CD4-positive, alpha-beta T cell treated with Interleukin-10 for 1 hour (primary cell): ENCODE results near the gene DDR2.

ENCODE experiments used
- DNase-seq: peaks from one replicate; pipeline ENCODE4 v3.0.0-alpha.2; 2020

DDR2 gene

DNA sequence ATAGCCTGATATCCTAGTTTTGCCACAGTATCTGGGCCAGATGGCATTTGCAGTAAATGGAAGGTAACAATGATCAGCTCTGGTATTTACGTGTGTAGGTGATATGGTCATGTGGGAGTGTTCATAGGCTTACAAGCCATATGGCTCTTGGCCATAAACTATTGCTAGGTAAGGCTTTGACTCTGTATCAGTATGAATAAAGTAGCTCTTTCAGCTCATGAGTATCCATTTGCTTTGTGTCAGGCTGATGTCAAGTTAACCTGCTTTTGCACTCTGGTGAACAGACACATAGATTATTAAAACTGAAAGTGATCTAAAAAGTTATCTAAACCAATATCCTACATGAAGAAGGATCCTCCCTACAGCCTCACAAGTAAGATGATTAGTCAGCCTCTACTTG lies 69.0 kb downstream of the DDR2 start:
- DNase-seq: no peak

DNA sequence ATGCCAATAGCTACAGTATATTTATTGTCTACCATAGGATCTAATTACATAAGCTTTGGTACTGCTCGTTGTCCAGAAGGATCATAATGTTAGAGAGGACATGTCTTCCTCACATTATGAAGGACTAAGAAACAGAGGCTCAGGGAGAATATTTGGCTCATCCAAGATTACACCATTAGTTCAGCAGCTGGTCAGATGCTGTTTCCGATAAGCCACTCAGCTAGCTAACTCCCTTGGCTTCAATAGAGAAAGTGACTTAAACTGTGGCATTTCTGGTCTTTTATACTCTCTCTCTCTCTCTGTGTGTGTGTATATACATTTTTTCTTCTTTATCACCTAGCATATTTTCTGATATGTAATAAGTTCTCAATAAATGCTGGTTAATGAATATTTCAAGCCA lies 70.4 kb downstream of the DDR2 start:
- no peak for DNase-seq

DNA sequence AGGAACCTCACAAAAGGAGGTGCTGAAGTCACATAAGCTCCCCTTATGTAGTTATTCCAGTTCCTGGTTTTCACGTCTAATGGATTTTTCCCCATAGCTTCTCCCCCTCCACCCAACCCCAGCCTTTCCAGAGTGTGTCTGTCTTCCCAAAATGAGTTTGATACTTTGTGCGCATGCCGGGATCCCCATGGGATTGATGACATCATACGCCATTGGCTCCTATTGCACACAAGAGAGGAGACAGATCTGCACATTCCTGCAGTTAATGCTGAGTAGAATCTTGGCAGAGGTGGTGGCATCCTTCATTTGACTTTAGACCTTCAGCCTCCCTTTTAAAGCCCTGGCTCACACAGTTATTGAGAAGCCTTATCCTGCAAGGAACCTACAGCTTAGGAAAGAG lies 71.4 kb downstream of the DDR2 start:
- DNase-seq: no peak

- no peak for DNase-seq
These were observed 72.6 kb downstream of the DDR2 start for GRCh38 chr1:162704673-162705424.

GRCh38 chr1:162706003-162706402 lies 73.7 kb downstream of the DDR2 start:
- DNase-seq: no peak

DNA sequence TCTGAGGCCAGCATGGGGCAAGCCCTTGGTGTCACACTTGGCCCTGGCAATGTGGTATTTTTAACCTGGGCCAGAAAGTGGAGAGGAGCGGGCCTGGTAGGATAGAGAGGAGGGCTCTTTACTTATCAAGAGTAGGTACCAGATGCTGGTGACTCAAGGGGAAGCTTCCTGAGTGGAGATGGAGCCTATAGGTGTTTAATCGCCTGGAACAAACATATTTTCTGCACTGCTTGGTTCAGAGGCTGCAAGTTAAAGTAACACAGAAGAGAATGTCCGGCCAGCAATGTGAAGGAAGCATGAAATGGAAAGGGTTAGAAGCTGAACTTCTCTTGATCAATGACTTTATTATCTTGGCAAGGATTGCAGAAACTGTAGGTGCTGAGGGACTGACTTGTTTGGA lies 74.3 kb downstream of the DDR2 start:
- no peak for DNase-seq

GRCh38 chr1:162708286-162708685 lies 76.0 kb downstream of the DDR2 start:
- DNase-seq: no peak

DNA sequence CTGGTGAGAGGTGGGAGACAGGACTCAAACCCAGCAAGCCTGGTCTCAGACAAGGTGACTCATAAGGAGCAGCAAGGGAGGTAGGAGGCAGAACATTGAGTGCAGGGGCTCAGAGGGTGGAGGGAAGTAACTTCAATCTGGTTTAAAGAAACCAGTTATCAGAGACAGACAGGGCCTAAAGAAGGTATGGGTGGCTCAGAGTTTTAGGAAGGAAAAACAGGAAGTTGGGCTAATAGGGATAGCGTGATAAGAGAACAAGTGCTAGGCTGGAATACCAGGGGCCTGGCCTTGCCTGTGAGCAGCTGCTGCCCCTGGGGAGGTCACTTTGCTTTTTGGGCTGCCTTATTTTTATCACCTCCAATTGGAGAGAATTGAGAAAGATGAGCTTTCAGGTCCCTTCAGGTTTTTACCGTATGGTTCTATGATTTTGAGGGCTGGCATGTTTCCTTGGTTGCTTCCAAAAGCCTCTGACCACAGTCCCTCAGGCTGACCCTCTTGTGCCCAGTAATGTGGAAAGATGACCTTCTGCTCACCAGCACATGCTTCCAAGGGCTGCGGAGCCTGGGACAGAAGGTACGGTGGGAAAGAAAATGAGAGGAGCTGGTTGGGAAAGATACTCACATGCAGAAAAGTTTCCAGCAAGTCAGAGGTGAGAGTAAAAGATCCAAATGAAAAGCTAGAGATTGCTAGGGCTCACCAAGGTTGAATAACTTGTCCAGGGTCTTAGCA lies 77.0 kb downstream of the DDR2 start:
- DNase-seq: no peak

DNA sequence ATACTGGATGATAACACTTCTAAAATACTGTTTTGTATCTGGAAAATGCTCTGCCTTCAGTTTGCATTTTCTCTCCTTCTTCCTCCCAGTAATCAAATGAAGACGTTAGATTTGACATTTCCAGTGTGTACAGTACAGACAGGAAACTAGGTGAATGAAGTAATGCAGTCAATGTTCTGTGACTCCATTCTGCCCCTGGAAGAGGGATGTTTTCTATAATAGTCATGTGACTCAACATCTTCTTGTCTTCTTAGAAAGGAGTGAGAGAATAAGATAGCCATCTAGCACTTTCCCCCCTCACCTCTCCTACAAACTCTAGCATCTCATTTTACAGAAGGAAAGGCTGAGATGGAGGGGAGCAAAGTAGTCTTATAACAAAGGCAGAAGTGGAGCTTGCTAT lies 77.6 kb downstream of the DDR2 start:
- DNase-seq: no peak

DNA sequence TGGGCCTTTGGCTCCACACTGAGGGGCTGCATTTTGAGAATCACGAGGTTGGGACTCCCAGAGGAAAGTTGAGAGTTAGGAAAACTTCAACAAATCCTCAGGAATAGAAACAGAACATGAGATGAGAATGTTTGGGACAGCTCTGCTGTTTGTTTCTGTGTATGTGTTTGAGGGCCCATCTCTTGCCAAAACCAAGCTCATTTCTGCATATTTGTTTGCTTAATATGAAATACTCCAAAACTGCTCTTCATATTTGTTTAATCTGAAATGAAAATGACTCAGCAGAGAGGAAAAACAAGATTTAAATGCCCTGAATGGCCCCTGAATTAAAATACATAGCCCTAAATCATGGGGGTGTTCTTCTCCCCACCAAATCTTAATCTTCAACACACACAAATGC lies 78.1 kb downstream of the DDR2 start:
- DNase-seq: no peak

- DNase-seq: no peak
These were observed 78.7 kb downstream of the DDR2 start for GRCh38 chr1:162710780-162711465.

DNA sequence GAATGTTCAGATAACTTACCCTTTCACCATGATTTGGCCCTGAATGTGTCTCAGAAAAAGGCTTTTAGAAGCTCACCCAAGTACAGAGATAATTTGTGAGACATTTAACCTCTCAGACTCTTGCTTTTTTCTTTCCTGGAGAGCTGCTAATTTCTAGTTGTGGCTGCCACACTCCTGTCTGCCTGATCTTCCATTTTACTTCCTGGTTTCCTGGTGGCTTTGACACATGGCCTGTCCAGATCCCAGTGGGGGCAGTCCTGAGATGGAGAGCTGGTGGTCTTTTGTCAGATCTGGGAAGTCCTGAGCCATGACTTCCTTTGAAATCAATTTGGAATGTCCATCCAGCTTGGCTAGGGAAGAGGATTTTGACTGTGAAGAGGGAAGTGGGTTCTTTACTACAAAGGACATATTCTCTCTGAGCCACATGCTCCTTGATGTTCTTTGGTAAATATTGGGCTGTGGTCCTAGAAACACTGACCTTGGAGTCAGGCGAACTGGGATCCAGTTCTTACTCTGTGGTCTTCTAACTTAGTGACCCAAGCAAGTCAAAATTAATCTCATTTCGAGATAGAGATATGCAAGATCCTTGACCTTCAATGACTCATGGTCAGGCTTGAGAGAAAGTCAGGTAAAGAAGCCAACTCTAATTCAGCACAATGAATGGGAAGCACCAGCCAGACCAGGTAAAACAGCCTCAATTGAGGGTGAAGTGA lies 80.2 kb downstream of the DDR2 start:
- no peak for DNase-seq

- DNase-seq: no peak
These were observed 83.9 kb downstream of the DDR2 start for GRCh38 chr1:162716123-162716522.

- no peak for DNase-seq
These were observed 84.3 kb downstream of the DDR2 start for GRCh38 chr1:162716552-162716951.

DNA sequence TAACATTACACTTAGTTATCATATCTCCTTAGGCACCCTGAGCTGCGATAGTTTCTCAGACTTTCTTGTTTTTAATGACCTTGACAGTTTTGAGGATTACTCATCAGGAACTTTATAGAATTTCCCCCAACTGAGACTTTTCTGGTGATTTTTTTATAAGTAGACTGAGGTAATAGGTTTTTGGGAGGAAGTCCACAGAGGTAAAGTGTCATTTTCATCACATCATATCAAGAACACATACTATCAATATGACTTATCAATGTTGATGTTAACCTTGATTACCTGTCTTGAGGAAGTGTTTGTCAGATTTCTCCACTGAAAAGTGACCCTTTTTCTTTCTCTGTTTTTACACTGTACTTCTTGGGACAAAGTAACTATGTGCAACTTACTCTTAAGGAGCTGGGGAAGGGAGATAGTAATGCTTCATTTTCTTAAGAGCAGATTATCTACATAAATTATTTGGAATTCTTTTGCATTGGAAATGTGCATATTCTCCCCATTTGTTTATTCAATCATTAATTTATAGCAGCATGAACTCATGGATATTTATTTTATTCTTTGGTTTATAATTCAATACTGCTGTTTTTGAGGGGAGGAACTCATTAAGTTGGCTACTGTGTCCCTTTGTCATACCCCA lies 85.4 kb downstream of the DDR2 start:
- DNase-seq: no peak

GRCh38 chr1:162719678-162720077 lies 87.4 kb downstream of the DDR2 start:
- DNase-seq: no peak

GRCh38 chr1:162720996-162721395 lies 88.7 kb downstream of the DDR2 start:
- no peak for DNase-seq

GRCh38 chr1:162721471-162721870 lies 89.2 kb downstream of the DDR2 start:
- no peak for DNase-seq

- no peak for DNase-seq
These were observed 89.8 kb downstream of the DDR2 start for GRCh38 chr1:162722036-162722435.

DNA sequence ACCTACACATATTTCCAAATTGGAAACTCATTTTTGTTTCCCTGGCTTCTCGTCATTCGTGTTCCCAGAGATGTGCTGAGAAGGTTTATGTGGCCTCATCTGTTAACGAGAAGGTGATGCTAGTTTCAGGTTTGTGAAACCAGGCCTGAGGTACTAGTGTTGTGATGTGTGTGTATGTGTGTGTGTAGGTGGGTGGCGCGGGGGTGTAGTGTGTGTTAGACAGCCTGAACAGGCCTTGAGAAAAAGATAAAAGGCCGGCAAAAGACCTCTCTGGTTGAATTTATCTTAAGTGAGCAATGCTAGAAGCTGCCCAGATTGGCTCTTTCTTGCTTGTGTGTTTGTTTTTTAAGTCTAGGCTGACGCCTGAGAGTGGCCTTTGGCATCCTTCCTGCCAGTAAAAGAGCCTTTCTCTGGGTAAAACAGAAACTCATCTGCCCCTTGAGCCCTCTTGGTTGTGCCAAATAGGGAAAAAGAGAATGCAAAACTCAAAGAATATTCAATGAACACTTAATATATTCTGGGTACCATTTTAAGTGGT lies 92.4 kb downstream of the DDR2 start:
- no peak for DNase-seq

DNA sequence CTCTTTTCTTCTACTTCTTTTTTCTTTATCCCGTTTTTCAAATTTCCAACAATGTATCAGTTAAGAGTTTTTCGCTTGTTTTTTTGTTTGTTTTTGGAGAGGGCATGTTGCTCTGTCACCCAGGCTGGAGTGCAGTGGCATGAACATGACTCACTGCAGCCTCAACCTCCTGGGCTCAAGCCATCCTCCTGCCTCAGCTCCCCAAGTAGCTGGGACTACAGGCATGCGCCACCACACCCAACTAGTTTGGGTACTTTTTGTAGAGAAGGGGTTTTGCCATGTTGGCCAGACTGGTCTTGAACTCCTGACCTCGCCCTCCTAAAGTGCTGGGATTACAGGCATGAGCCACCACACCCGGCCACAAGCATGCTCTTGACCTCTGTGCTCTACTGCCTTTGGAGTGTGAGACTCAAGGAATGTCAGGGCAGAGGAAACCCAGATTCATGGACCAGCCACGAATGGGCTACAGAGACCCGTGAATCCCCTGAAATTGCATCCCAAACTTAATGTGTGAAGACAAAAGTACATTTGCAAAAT lies 93.1 kb downstream of the DDR2 start:
- no peak for DNase-seq

DNA sequence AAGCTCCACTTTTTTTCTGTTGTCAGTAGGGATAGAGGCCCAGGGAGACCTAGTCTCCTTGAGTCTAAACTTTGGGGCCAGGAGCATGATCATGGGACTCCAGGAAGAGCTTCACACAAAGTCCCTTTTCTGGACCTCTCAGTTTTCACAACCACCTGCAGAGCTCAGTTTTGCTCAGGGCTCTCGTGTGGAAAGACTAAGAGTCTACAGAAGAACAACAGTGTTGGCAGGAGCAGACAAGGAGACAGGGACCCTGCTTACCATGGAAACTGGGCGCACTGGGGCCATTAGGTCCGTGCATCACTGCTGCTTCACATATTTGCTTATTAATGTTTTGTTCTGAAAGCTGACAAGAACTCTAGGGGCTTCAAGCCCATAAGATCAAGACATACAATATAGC lies 94.3 kb downstream of the DDR2 start:
- DNase-seq: no peak
